GM12801 (cell line): ENCODE measurements around the gene SMCR8.

ENCODE experiments used
- CTCF ChIP-seq: IDR thresholded peaks from one replicate; pipeline ENCODE4 v1.5.1; 2011; ENCODE audit warnings: control low read depth; ENCODE audit not compliant: insufficient read length; ENCODE audit errors: extremely low read depth

The SMCR8 gene

GRCh38 chr17:18314731-18315561, at the start of gene SMCR8, which contains the start of gene TOP3A:
Gene SMCR8 (plus strand): TSS chr17:18315293. CDS start chr17:18315790, 497 bp downstream.
Gene TOP3A (minus strand): TSS chr17:18314994. CDS start chr17:18314778, 216 bp downstream.
- no peak for TF ChIP-seq CTCF

GRCh38 chr17:18267366-18267765, 47.7 kb upstream of the SMCR8 start:
- no peak for TF ChIP-seq CTCF

GRCh38 chr17:18267927-18268711, 47.0 kb upstream of the SMCR8 start:
- TF ChIP-seq CTCF, result no peak

GRCh38 chr17:18270046-18270931, 44.8 kb upstream of the SMCR8 start:
- TF ChIP-seq CTCF, result no peak

- no peak for TF ChIP-seq CTCF
Measured at GRCh38 chr17:18277076-18277475, 38.0 kb upstream of the SMCR8 start.

- TF ChIP-seq CTCF, result no peak
Measured at GRCh38 chr17:18278867-18279266, 36.2 kb upstream of the SMCR8 start.
